K562 (cell line): ENCODE results near the gene ZNF2. TPM values are rescaled to one million over a fixed set of nuclear protein-coding genes. Genes with fewer than 3 reads are reported as not detected.

Experiments used
- CCNT2 ChIP-seq: IDR thresholded peaks from 2 replicates; pipeline ENCODE4 v1.6.1; 2011; ENCODE audit warnings: borderline replicate concordance, low read depth, mild to moderate bottlenecking, moderate library complexity, mixed read lengths, low read length; ENCODE audit not compliant: insufficient read length; ENCODE audit errors: extremely low read depth
- CREB3L1 ChIP-seq: fragments of 450-650 bp; IDR thresholded peaks from 2 replicates; pipeline ENCODE4 v1.6.1; 2014; ENCODE audit warnings: low read depth, mild to moderate bottlenecking, moderate library complexity, borderline replicate concordance
- DEAF1 ChIP-seq: fragments of 450-650 bp; formaldehyde crosslinking; IDR thresholded peaks from 2 replicates; pipeline ENCODE4 v1.4.0; 2020; ENCODE audit warnings: mild to moderate bottlenecking, moderate library complexity
- GABPB1 ChIP-seq: sonication (generic); formaldehyde crosslinking; IDR thresholded peaks from 2 replicates; pipeline ENCODE4 v1.8.0; 2022; ENCODE audit warnings: mild to moderate bottlenecking, missing genetic modification reagents
- KLF1 ChIP-seq: fragments of 450-650 bp; IDR thresholded peaks from 2 replicates; pipeline ENCODE4 v1.6.1; 2016; ENCODE audit warnings: missing genetic modification characterization, missing compliant biosample characterization
- MAX ChIP-seq: sonication (generic); formaldehyde crosslinking; IDR thresholded peaks from 2 replicates; pipeline ENCODE4 v1.9.0; 2022; ENCODE audit warnings: mild to moderate bottlenecking, missing genetic modification reagents
- MYC ChIP-seq, 2 experiments: fragments of 250-450 bp in 1 of 2; sonication (Bioruptor Pico) in 1 of 2; IDR thresholded peaks; 2 replicates each; pipeline versions ENCODE4 v1.5.1 to v1.6.1; 2012 to 2021; ENCODE audit warnings: low read depth in 2 of 2, borderline replicate concordance in 1 of 2, improper control_type of control experiment in 1 of 2, low read length in 1 of 2, mild to moderate bottlenecking in 1 of 2, moderate library complexity in 1 of 2
- NR4A1 ChIP-seq, 2 experiments: fragments of 250-450 bp in 1 of 2; fragments of 450-650 bp in 1 of 2; sonication (Bioruptor Pico) in 1 of 2; IDR thresholded peaks; 2 replicates each; pipeline versions ENCODE4 v1.4.0 to v1.6.1; 2016 to 2020; ENCODE audit warnings: mild to moderate bottlenecking in 2 of 2, missing compliant biosample characterization in 1 of 2, missing genetic modification characterization in 1 of 2, moderate library complexity in 1 of 2
- SFPQ ChIP-seq: fragments of 200-400 bp; formaldehyde crosslinking; IDR thresholded peaks from 2 replicates; pipeline ENCODE4 v1.6.1; 2017; ENCODE audit warnings: mild to moderate bottlenecking, low read depth, low read length, moderate library complexity
- SMAD3 ChIP-seq: fragments of 450-650 bp; formaldehyde crosslinking; conservative IDR thresholded peaks from 2 replicates; pipeline ENCODE4 v1.4.0; 2020; ENCODE audit warnings: mild to moderate bottlenecking
- TBL1XR1 ChIP-seq, 2 experiments: IDR thresholded peaks; 2 replicates each; pipeline ENCODE4 v1.6.1; 2012; ENCODE audit warnings: improper control_type of control experiment in 2 of 2, low read length in 2 of 2, mild to moderate bottlenecking in 1 of 2
- ZNF41 ChIP-seq: fragments of 250-450 bp; sonication (Bioruptor Pico); conservative IDR thresholded peaks from 2 replicates; pipeline ENCODE4 v1.4.0; 2020; ENCODE audit warnings: mild to moderate bottlenecking
- ZNF592 ChIP-seq: fragments of 450-650 bp; IDR thresholded peaks from 2 replicates; pipeline ENCODE4 v1.6.1; 2017; ENCODE audit warnings: antibody characterized with exemption, mild to moderate bottlenecking
- ZNF77 ChIP-seq: fragments of 250-450 bp; sonication (Bioruptor Pico); IDR thresholded peaks from 2 replicates; pipeline ENCODE4 v1.5.0; 2020
- ZNF79 ChIP-seq: fragments of 250-450 bp; sonication (Bioruptor Pico); IDR thresholded peaks from 2 replicates; pipeline ENCODE4 v1.4.0; 2020; ENCODE audit warnings: low read depth, mild to moderate bottlenecking, moderate library complexity
- polyA plus RNA-seq, 8 experiments: library from polyadenylated mRNA; depleted of rRNA in 4 of 8; stranded (reverse) in 5 of 8; unstranded in 3 of 8; fragments of >200 nt; fragmentation: Nextera tagmentation in 2 of 8; fragmentation: Illumina TruSeq in 1 of 8; extraction: Ambion mirVana in 2 of 8; extraction: Trizol in 1 of 8; gene quantifications; 2 replicates each; pipeline versions ENCODE4 v1.2.1 to v1.2.3, GENCODE V29; 2011 to 2014; ENCODE audit warnings: inconsistent platforms in 1 of 8, missing spikeins in 1 of 8
- total RNA-seq, 7 experiments: library from RNA; depleted of rRNA in 6 of 7; stranded (reverse); fragments of >200 nt in 6 of 7; fragmentation: Illumina TruSeq in 2 of 7; extraction: Trizol in 2 of 7; gene quantifications; 2 replicates each; pipeline versions ENCODE4 v1.2.1 to v1.2.3, GENCODE V29; 2011 to 2021; ENCODE audit warnings: low replicate concordance in 1 of 7

ZNF2 gene
- total and polyA plus RNA-seq, 9 of the 15 experiments (the other 6 are each of a cell fraction or from before 2014, with no cell fraction given) = 1.6 to 4.5 (median 3.4) TPM

GRCh38 chr2:95207111-95207961 is 41.7 kb downstream of the ZNF2 start, which contains the start of gene ZNF892 (continued):
- TF ChIP-seq CREB3L1 = peak; percentile 74; the same call in 1 of the 2 replicates
- peak; percentile 30; the same call in 1 of the 2 replicates for TF ChIP-seq KLF1 (tag)
- peak; percentile 49 for TF ChIP-seq CCNT2
- TF ChIP-seq NR4A1 (CRISPR knock-in tag; IDR thresholded peaks at IDR 0.05) = 0 out of 2 replicates have a peak, but pooled peaks have one; percentile 15
- no peak for TF ChIP-seq NR4A1 (tag; IDR thresholded peaks at IDR 0.05)
- TF ChIP-seq ZNF41 = no peak
- TF ChIP-seq MAX (CRISPR knock-in tag) = peak; percentile 47; the same call in 1 of the 2 replicates
- peak; percentile 49; the same call in 1 of the 2 replicates for TF ChIP-seq MYC (IDR thresholded peaks at IDR 0.05; ENCODE audit: low read depth, low read length)
- TF ChIP-seq MYC (CRISPR knock-in tag; IDR thresholded peaks at IDR 0.05; ENCODE audit: borderline replicate concordance, low read depth) = no peak
- TF ChIP-seq DEAF1 = 0 out of 2 replicates have a peak, but pooled peaks have one; percentile 33
- no peak for TF ChIP-seq SFPQ
- 0 out of 2 replicates have a peak, but pooled peaks have one; percentile 42 for TF ChIP-seq GABPB1 (CRISPR knock-in tag)
- TF ChIP-seq ZNF79 (CRISPR knock-in tag) = no peak
- TF ChIP-seq TBL1XR1 (IDR thresholded peaks at IDR 0.05; ENCODE audit: low read length in 2 of 2) = no peak
- no peak for TF ChIP-seq ZNF592
- TF ChIP-seq ZNF77 = no peak
- TF ChIP-seq SMAD3 (CRISPR knock-in tag) = no peak
